GM12872 (cell line): ENCODE results near the gene SHQ1.

ENCODE experiments used
- TF ChIP-seq, protein P1 (sequence below): IDR thresholded peaks from 3 replicates; pipeline ENCODE4 v1.5.1; 2011; ENCODE audit warnings: low read depth, mild to moderate bottlenecking, low read length, moderate library complexity; ENCODE audit not compliant: insufficient read depth

The SHQ1 gene

GRCh38 chr3:72872183-72872582, 23.9 kb upstream of the SHQ1 start:
- TF ChIP-seq, protein P1, sequence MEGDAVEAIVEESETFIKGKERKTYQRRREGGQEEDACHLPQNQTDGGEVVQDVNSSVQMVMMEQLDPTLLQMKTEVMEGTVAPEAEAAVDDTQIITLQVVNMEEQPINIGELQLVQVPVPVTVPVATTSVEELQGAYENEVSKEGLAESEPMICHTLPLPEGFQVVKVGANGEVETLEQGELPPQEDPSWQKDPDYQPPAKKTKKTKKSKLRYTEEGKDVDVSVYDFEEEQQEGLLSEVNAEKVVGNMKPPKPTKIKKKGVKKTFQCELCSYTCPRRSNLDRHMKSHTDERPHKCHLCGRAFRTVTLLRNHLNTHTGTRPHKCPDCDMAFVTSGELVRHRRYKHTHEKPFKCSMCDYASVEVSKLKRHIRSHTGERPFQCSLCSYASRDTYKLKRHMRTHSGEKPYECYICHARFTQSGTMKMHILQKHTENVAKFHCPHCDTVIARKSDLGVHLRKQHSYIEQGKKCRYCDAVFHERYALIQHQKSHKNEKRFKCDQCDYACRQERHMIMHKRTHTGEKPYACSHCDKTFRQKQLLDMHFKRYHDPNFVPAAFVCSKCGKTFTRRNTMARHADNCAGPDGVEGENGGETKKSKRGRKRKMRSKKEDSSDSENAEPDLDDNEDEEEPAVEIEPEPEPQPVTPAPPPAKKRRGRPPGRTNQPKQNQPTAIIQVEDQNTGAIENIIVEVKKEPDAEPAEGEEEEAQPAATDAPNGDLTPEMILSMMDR, result no peak

- TF ChIP-seq, protein P1, result no peak
Measured at GRCh38 chr3:72862314-72863090, 14.3 kb upstream of the SHQ1 start.

- TF ChIP-seq, protein P1, result no peak
Measured at GRCh38 chr3:72860846-72861245, 12.6 kb upstream of the SHQ1 start.

- TF ChIP-seq, protein P1, result no peak
Measured at GRCh38 chr3:72860053-72860452, 11.8 kb upstream of the SHQ1 start.

GRCh38 chr3:72855001-72855400, 6.8 kb upstream of the SHQ1 start:
- TF ChIP-seq, protein P1, result no peak

DNA sequence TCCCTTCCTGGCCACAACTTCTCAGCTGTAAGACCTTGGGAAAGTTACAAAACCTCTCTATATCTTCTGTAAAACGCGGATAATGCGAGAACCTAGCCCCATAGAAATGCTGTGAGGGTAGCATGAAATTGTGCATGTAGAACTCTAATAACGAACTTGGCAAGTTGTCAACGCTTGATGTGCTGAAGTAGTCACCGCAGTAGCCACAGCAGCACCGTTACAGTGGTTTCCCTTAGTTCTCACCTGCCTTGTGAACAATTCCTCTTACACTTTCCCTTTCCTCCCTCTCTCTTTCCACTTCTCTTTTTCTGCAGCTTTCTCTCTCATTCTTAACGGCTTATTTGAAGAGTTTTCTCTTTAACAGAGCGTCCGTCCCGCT, 447 bp upstream of the SHQ1 start:
- TF ChIP-seq, protein P1, result no peak

- TF ChIP-seq, protein P1, result no peak
Measured at GRCh38 chr3:72847282-72847681, 963 bp downstream of the SHQ1 start.
